Measurements from ENCODE around the gene CYP2S1. TPM values are rescaled to one million over a fixed set of nuclear protein-coding genes. Genes with fewer than 3 reads are reported as not detected.
"Not testable (repeated sequence)": the region's sequence is repeated elsewhere in the genome, so short reads cannot be mapped to it uniquely, and the experiment has no call there.

Gene CYP2S1
- total and polyA plus RNA-seq, 5 experiments from 2014 or later, result not detected

DNA sequence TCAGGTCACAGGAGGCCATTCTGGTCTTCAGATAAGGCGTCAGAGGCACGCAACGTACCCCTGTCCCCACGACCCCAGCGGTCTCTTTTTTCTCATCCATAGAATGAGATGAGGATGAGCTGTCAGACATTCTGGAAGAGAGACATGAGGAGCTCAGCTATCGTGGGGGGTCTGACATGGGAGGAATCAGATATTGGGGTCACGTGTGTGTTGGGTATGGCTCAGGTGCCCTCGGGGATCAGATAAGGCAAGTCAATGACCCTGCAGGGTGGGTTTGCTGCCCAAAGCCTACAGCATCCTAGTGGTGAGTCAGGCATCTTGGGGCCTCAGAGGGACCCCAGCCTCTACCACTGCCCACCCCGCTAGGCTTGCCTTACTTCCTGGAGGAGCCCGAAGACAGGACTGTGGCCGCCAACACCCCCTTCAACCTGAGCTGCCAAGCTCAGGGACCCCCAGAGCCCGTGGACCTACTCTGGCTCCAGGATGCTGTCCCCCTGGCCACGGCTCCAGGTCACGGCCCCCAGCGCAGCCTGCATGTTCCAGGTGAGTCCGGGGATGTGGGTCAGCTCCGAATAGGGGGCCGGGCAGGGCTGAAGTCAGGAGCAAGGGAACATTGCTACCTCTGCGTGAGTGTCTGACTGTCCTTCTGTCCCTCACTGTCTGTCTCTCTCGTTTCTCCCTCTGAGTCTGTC, 28.6 kb downstream of the CYP2S1 start:
- peak overlapping the region in 2 of 10 donors; percentile 66 to 76 for H3K27ac Mint-ChIP-seq
- no peaks in the 10 kb centered on the region for H3K36me3 Mint-ChIP-seq
- no peak overlapping the region for H3K4me3 Mint-ChIP-seq
- H3K9me3 Mint-ChIP-seq, result no peaks in the 10 kb centered on the region
- peaks cover 13 to 59% (median 40%) of the 10 kb centered on the region in 5 donors for H3K27me3 Mint-ChIP-seq
- peaks cover 16 to 29% (median 17%) of the 10 kb centered on the region in 4 donors for H3K4me1 Mint-ChIP-seq
- DNase-seq (no peak), ATAC-seq (no peak)
- POLR2A ChIA-PET, result no interaction called here

GRCh38 chr19:41222240-41222639, 29.2 kb downstream of the CYP2S1 start:
- peak overlapping the region in 4 of 10 donors; percentile 2 to 76 (median 66) for H3K27ac Mint-ChIP-seq
- no peaks in the 10 kb centered on the region for H3K36me3 Mint-ChIP-seq
- DNase-seq (no peak), ATAC-seq (no peak)
- peaks cover 12 to 53% (median 40%) of the 10 kb centered on the region in 5 donors for H3K27me3 Mint-ChIP-seq
- no peaks in the 10 kb centered on the region for H3K9me3 Mint-ChIP-seq
- peaks cover 21 to 34% (median 23%) of the 10 kb centered on the region in 4 donors for H3K4me1 Mint-ChIP-seq
- no peak overlapping the region for H3K4me3 Mint-ChIP-seq
- POLR2A ChIA-PET, result no interaction called here

- DNase-seq (no peak), ATAC-seq (no peak)
- H3K27me3 Mint-ChIP-seq, result peaks cover 13 to 44% (median 39%) of the 10 kb centered on the region in 5 donors
- H3K4me1 Mint-ChIP-seq, result peaks cover 19 to 30% (median 21%) of the 10 kb centered on the region in 4 donors
- no peaks in the 10 kb centered on the region for H3K36me3 Mint-ChIP-seq
- no peaks in the 10 kb centered on the region for H3K9me3 Mint-ChIP-seq
- H3K4me3 Mint-ChIP-seq, result peak overlapping the region in 1 of 10 donors; percentile 29
- peak overlapping the region in 5 of 10 donors; percentile 38 to 81 (median 52) for H3K27ac Mint-ChIP-seq
- POLR2A ChIA-PET, result interaction anchor here (0.6 to 5.4 kb wide), 3 partner anchors 19 to 234 kb away, joined by 5 to 38 read pairs (median 5); partner anchors contain the start of gene HNRNPUL1
These were observed 30.6 kb downstream of the CYP2S1 start for GRCh38 chr19:41223431-41224234.

- Mint-ChIP-seq H3K4me1 (peaks cover 17 to 22% (median 19%) of the 10 kb centered on the region in 4 donors), H3K27me3 (peaks cover 13 to 38% (median 29%) of the 10 kb centered on the region in 5 donors), H3K9me3 (no peaks in the 10 kb centered on the region), H3K4me3 (no peak overlapping the region), H3K27ac (peak overlapping the region in 4 of 10 donors; percentile 4 to 25 (median 10)), H3K36me3 (no peaks in the 10 kb centered on the region)
- POLR2A ChIA-PET, result interaction anchor here (0.6 to 5.4 kb wide), 2 partner anchors 20 to 39 kb away, joined by 5 to 38 read pairs; partner anchors contain the start of gene HNRNPUL1
- no peak for DNase-seq
- ATAC-seq, result no peak
These were observed 31.6 kb downstream of the CYP2S1 start for GRCh38 chr19:41224632-41225031.

GRCh38 chr19:41225238-41226052, 32.4 kb downstream of the CYP2S1 start:
- Mint-ChIP-seq H3K27me3 (peaks cover 10 to 35% (median 21%) of the 10 kb centered on the region in 5 donors), H3K36me3 (no peaks in the 10 kb centered on the region), H3K9me3 (no peaks in the 10 kb centered on the region), H3K4me3 (peak overlapping the region; percentile 74 to 91 (median 84)), H3K4me1 (peaks cover 14 to 22% (median 16%) of the 10 kb centered on the region in 4 donors), H3K27ac (peak overlapping the region; percentile 36 to 89 (median 76))
- POLR2A ChIA-PET, result interaction anchor here (0.9 to 5.4 kb wide), 3 partner anchors 11 to 41 kb away, joined by 3 to 38 read pairs (median 4); partner anchors contain the start of gene HNRNPUL1
- peak; percentile 11 to 23 for ATAC-seq
- peak in 1 of 10 donors; percentile 12 for DNase-seq

DNA sequence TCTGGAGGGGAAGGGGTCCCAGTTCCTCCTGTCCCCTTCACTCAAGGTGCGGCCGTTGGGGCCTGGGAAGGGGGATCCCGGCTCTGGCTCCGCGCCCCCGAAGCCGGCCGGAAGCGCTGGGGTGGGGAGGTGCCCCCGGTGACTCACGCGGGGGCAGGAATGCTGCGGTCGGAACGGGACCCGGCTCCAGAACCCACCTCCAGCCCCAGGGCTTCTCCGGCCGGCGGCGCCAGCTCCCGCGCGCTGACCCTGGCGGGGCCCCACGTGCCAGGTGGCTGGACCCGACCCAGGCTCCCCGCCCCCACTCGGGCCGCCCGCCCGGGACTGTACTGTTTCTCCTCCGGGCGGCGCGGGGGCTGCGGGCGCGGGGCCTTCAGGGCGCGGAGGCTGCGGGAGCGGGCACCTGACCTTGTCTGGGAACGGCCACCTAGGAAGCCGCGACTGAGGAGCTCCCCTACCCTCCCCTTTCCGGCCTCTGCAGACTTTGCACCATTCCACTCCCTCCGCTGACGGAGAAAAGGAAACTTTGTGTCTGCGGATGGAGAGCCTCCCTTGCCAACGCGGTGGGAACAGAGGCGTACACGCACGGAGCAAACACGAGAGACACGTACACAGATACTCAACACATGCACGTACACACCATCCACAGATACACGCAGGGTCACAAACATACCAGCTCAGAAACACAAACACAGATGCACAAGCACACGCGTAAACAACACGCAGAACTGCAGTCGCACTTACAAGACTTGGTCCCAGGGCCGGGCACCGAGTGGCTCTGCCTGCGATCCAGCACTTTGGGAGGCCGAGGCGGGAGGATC, 33.2 kb downstream of the CYP2S1 start:
- ATAC-seq (peak; percentile 70 to 77), DNase-seq (peak in 8 of 10 donors; percentile 8 to 68 (median 32))
- H3K4me1 Mint-ChIP-seq, result peaks cover 14 to 22% (median 16%) of the 10 kb centered on the region in 4 donors

GRCh38 chr19:41226874-41227390, 33.9 kb downstream of the CYP2S1 start:
- peaks cover 6 to 29% (median 6%) of the 10 kb centered on the region in 5 donors for H3K27me3 Mint-ChIP-seq
- peak in 1 of 2 donors; percentile 60 for ATAC-seq
- H3K4me1 Mint-ChIP-seq, result peaks cover 14 to 22% (median 16%) of the 10 kb centered on the region in 4 donors
- peak overlapping the region; percentile 72 to 92 (median 86) for H3K4me3 Mint-ChIP-seq
- H3K36me3 Mint-ChIP-seq, result no peaks in the 10 kb centered on the region
- peak in 1 of 10 donors; percentile 26 for DNase-seq
- POLR2A ChIA-PET, result interaction anchor here (1.5 to 5.4 kb wide), 2 partner anchors 36 to 39 kb away, joined by 3 to 38 read pairs; partner anchors contain the start of gene HNRNPUL1
- H3K9me3 Mint-ChIP-seq, result no peaks in the 10 kb centered on the region
- H3K27ac Mint-ChIP-seq, result peak overlapping the region in 9 of 10 donors; percentile 25 to 95 (median 85)

More for the DNA sequence above, 33.2 kb downstream of the CYP2S1 start:
- Mint-ChIP-seq H3K4me3 (peak overlapping the region; percentile 75 to 92 (median 86)), H3K9me3 (no peaks in the 10 kb centered on the region), H3K27ac (peak overlapping the region; percentile 62 to 95 (median 84)), H3K27me3 (peaks cover 5 to 30% (median 13%) of the 10 kb centered on the region in 5 donors), H3K36me3 (no peaks in the 10 kb centered on the region)
- POLR2A ChIA-PET, result interaction anchor here (0.9 to 5.4 kb wide), 3 partner anchors 10 to 40 kb away, joined by 3 to 38 read pairs (median 4); partner anchors contain the start of gene HNRNPUL1

GRCh38 chr19:41228486-41228885, 35.5 kb downstream of the CYP2S1 start:
- Mint-ChIP-seq H3K36me3 (no peaks in the 10 kb centered on the region), H3K4me3 (no peak overlapping the region), H3K9me3 (no peaks in the 10 kb centered on the region), H3K4me1 (peaks cover 14 to 22% (median 15%) of the 10 kb centered on the region in 4 donors), H3K27ac (peak overlapping the region in 2 of 10 donors; percentile 15 to 31), H3K27me3 (peaks cover 0 to 26% (median 5%) of the 10 kb centered on the region in 5 donors)
- DNase-seq (no peak), ATAC-seq (no peak)
- POLR2A ChIA-PET, result interaction anchor here (5.4 kb wide), 1 partner anchor 35 kb away, joined by 38 read pairs; the partner anchor contains the start of gene HNRNPUL1

GRCh38 chr19:41229338-41229737, 36.3 kb downstream of the CYP2S1 start:
- H3K36me3 Mint-ChIP-seq, DNase-seq, H3K4me3 Mint-ChIP-seq, H3K9me3 Mint-ChIP-seq, POLR2A ChIA-PET, H3K27ac Mint-ChIP-seq, ATAC-seq: not testable (repeated sequence)
- H3K27me3 Mint-ChIP-seq, result peaks cover 0 to 22% (median 7%) of the 10 kb centered on the region in 5 donors
- peaks cover 12 to 20% (median 15%) of the 10 kb centered on the region in 4 donors for H3K4me1 Mint-ChIP-seq

DNA sequence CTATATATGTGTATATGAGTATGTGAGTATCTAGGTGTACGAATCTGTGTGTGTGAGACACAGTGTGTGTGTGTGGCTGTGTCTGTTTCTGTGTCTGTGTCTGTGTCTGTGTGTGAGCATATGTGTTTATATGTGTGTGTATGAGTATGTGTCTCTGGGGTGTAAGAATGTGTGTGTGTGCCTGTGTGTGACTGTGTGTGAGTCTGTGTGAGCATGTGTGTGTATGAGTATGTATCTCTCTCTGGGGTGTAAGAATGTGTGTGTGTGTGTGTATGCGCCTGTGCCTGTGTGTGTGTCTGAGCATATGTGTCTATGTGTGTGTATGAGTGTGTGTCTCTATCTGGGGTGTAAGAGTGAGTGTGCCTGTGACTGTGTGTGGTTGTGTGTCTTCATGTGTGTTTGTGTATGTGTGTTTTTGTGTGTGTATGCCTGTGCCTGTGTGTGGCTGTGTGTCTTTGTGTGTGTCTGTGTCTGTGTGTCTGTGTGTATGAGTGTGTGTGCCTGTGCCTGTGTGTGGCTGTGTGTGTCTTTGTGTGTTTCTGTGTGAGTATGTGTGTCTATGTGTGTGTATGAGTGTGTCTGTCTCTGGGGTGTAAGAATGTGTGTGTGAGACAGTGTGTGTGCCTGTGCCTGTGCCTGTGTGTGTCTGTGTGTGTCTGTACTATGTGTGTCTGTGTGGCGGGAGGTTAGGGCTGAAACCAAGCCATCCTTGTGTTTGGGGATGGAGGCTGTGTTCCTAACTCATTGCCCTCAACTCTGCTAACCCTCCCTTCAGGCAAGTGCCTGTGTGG, 37.2 kb downstream of the CYP2S1 start:
- Mint-ChIP-seq H3K4me1 (peaks cover 12 to 15% (median 14%) of the 10 kb centered on the region in 4 donors), H3K4me3 (no peak overlapping the region), H3K27ac (no peak overlapping the region), H3K9me3 (no peaks in the 10 kb centered on the region), H3K36me3 (no peaks in the 10 kb centered on the region), H3K27me3 (peaks cover 0 to 20% (median 7%) of the 10 kb centered on the region in 5 donors)
- no peak for DNase-seq
- no peak for ATAC-seq
- POLR2A ChIA-PET, result interaction anchor here (0.5 kb wide), 1 partner anchor 12 kb away, joined by 6 read pairs; no protein-coding TSS in a partner anchor

Data from naive thymus-derived CD8-positive, alpha-beta T cell (primary cell).